Body of pancreas (tissue), 4 donors: ENCODE data around the gene HOXA6. TPM values are rescaled to one million over a fixed set of nuclear protein-coding genes. Genes with fewer than 3 reads are reported as not detected.

ENCODE experiments used
- ATAC-seq: fragments of 150-250 bp; one replicate; pipeline ENCODE4 v1.9.1; 2016
- DNase-seq, 4 donors: peaks; one replicate each; pipeline ENCODE4 v3.0.0-alpha.2; 2019
- H3K27ac ChIP-seq, 4 donors: fragments of 200-600 bp; sonication (generic); 1 replicate in 3 of 4; 2 replicates in 1 of 4; pipeline versions ENCODE4 v1.5.1 to v1.6.1; 2016 to 2019; ENCODE audit warnings: mild to moderate bottlenecking in 1 of 4, mixed read lengths in 1 of 4, moderate library complexity in 1 of 4
- H3K27me3 ChIP-seq, 2 donors: fragments of 200-600 bp; sonication (generic); one replicate each; pipeline ENCODE4 v1.6.0; 2016; ENCODE audit warnings: mild to moderate bottlenecking in 1 of 2
- H3K36me3 ChIP-seq, 2 donors: fragments of 200-600 bp; sonication (generic); replicated peaks in 1 of 2; 2 replicates each; pipeline ENCODE4 v1.5.1; 2016; ENCODE audit warnings: low read depth in 2 of 2; ENCODE audit not compliant: insufficient read depth in 1 of 2
- H3K4me1 ChIP-seq: fragments of 200-600 bp; sonication (generic); one replicate; pipeline ENCODE4 v1.6.0; 2016
- H3K4me3 ChIP-seq, 2 donors: fragments of 200-600 bp; sonication (generic); 1 replicate in 1 of 2; 2 replicates in 1 of 2; pipeline ENCODE4 v1.5.1; 2016 to 2019
- H3K9me3 ChIP-seq, 3 donors: fragments of 200-600 bp; sonication (generic); 1 replicate in 2 of 3; 2 replicates in 1 of 3; pipeline ENCODE4 v1.5.1; 2016
- CTCF ChIP-seq, 7 experiments: fragments of 450-650 bp in 4 of 7; fragments of 200-600 bp in 3 of 7; sonication (generic) in 3 of 7; IDR thresholded peaks; one replicate each; pipeline ENCODE4 v1.5.1; 2016 to 2019; ENCODE audit warnings: antibody characterized with exemption in 7 of 7
- POLR2A ChIP-seq, 3 donors: fragments of 450-650 bp; IDR thresholded peaks; one replicate each; pipeline ENCODE4 v1.6.1; 2016; ENCODE audit warnings: antibody characterized with exemption in 3 of 3, mild to moderate bottlenecking in 2 of 3
- WGBS, 2 donors: methylation state at CpG; one replicate each; pipeline ENCODE4 v1.1.5; 2017; 5-methylcytosine and 5-hydroxymethylcytosine counted together
- intact Hi-C: fragments of 100-400 bp; cut with DNase I; formaldehyde crosslinking; loops from one replicate; pipeline ENCODE4 v1.15.1; 2023
- total RNA-seq, 2 donors: library from RNA; depleted of rRNA; stranded (reverse); fragments of >200 nt; gene quantifications; one replicate each; pipeline ENCODE4 v1.1.0, GENCODE V29; 2016

The HOXA6 gene
- total RNA-seq, 2 donors from 2014 or later = not detected

DNA sequence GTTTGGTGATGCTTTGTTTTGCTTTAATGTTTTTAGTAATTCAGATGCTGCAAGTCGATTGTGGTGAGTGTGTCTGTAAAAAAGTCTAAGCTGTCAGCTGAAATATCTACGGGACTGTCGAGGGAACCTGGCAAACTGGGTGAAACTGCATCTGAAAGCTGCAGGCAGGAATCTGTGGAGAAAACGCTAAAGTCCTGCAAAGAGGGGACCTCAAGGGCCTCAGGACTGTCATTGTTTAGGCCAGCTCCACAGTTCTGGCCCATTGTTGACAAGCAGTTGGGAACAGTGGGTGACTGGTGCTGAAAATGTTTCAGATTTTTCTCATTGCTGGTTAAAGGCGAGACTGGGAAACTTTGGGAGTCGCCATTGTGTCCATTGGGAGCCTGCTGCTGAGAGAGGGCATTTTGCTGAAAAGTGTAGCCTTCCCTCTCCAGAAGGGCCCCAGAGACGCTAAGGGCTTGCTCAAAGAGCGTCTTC is 46.8 kb downstream of the HOXA6 start:
- 23 to 24% methylated on average over 8 of the region's 8 CpGs for WGBS, 2 donors
- ATAC-seq (no peak), DNase-seq (no peak)
- peaks cover 28% of the 10 kb centered on the region for H3K4me1 ChIP-seq
- intact Hi-C loops = no loop called here
- TF ChIP-seq POLR2A (IDR thresholded peaks at IDR 0.05) = no peak
- TF ChIP-seq CTCF (IDR thresholded peaks at IDR 0.05) = no peak
- no peak overlapping the region for H3K4me3 ChIP-seq
- H3K27me3 ChIP-seq = peaks cover 9 to 74% of the 10 kb centered on the region in 2 donors
- no peaks in the 10 kb centered on the region for H3K9me3 ChIP-seq
- no peaks in the 10 kb centered on the region for H3K36me3 ChIP-seq
- peak overlapping the region in 1 of 4 donors; percentile 45 for H3K27ac ChIP-seq

GRCh38 chr7:27099453-27100370 is 47.9 kb downstream of the HOXA6 start:
- no peaks in the 10 kb centered on the region for H3K9me3 ChIP-seq
- no peak for DNase-seq
- 17 to 28% methylated on average over 8 of the region's 8 CpGs for WGBS, 2 donors
- H3K4me1 ChIP-seq = peaks cover 28% of the 10 kb centered on the region
- TF ChIP-seq POLR2A (IDR thresholded peaks at IDR 0.05) (no peak), CTCF (IDR thresholded peaks at IDR 0.05) (no peak)
- no peak overlapping the region for H3K27ac ChIP-seq
- H3K36me3 ChIP-seq = no peaks in the 10 kb centered on the region
- H3K27me3 ChIP-seq = peaks cover 9 to 76% of the 10 kb centered on the region in 2 donors
- ATAC-seq = no peak
- H3K4me3 ChIP-seq = no peak overlapping the region
- intact Hi-C loops = no loop called here

DNA sequence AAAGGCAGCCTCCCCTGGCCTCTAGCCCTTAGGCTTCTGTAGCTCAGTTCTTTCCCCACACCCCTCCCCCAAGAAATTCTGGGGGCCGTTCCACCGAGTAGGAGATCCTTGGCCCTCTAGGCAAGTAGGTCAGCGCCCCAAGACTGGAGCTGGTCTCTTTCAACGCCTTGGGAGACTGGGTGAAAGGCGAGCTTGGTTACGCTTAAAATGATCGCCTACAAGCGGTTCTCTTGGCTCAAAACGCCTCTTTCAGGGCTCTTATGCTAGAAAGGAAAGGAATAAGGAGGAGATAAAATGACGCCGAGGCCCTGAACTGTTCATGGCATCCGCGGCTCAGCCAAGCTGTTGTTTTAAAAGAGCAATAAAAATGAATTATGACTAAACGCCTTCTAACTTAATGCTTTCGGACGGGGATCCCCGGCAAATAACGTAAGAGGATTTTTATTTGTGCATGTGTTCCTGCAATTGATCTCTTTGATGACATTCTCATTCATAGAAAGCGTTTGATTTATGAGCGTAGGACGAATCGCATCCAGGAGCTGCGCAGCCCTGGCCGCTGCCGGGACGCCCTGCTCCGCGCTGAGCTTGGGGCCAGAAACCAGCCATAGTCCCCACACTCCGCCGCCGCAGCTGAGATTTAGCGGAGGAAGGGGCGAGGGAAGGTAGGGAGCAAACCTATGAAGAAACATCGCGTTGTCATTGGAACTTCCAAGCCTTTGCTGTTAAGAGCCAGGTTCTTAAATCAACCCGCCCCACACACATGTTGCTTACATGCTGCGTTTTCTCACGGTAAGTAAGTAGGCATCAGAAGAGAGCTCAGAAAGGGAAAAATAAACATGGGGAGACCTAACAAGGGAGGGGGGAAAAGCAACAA is 48.8 kb downstream of the HOXA6 start:
- Histone ChIP-seq H3K4me1 (peaks cover 27% of the 10 kb centered on the region), H3K4me3 (no peak overlapping the region), H3K36me3 (no peaks in the 10 kb centered on the region), H3K27me3 (peaks cover 9 to 71% of the 10 kb centered on the region in 2 donors), H3K27ac (peak overlapping the region in 3 of 4 donors; percentile 18 to 33 (median 31)), H3K9me3 (no peaks in the 10 kb centered on the region)
- ATAC-seq (no peak), DNase-seq (peak in 1 of 4 donors; percentile 13)
- no peak for TF ChIP-seq CTCF (IDR thresholded peaks at IDR 0.05)
- no peak for TF ChIP-seq POLR2A (IDR thresholded peaks at IDR 0.05)
- WGBS, 2 donors = 10 to 11% methylated on average over 31 to 38 of the region's 38 CpGs
- intact Hi-C loops = no loop called here

DNA sequence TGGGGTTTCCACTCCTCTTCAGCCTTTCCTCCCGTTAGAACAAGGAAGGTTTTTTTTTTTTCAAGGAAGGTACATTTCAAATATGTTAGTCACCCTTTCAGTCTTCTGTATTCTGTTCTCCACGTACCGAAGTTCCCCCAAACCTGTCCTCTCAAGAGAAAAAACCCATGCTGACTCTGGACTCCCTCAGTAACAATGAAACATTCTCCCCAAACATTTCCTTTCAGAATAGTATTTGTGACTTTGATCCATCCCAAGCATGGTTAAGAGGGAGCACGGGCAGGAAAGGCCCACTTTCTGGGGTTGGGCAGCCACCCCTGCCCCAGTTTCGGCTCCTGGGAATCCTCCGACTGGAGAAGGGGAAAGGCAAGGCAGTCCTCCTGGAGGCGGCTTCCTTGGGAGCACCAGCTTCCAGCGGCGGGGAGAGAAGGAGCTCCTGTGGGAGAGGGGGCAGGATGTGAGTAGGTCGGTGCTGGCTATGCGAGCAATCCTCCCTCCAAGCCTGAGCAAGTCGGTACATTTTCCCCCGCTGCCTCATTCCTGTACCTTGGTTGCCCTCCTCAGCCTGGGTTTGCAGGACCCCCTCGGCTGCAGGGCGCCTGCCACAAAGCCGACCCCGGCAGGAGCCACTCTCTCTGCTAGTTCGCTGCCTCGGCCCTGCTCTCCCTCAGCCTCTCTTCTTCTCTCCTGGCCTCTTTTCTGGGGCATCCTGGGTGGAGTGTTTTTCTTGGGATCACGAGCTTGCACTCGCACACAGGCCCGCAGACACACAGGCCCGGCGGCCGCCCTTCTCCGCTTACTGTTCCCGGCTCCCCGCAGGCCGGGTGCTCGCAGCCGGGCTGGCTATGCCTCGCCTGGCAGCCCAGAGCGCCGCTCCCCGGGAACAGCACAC is 49.6 kb downstream of the HOXA6 start:
- H3K36me3 ChIP-seq = no peaks in the 10 kb centered on the region
- no peak overlapping the region for H3K4me3 ChIP-seq
- peaks cover 22% of the 10 kb centered on the region for H3K4me1 ChIP-seq
- peaks cover 9 to 64% of the 10 kb centered on the region in 2 donors for H3K27me3 ChIP-seq
- H3K9me3 ChIP-seq = no peaks in the 10 kb centered on the region
- ATAC-seq (no peak), DNase-seq (no peak)
- peak overlapping the region in 3 of 4 donors; percentile 18 to 33 (median 31) for H3K27ac ChIP-seq
- intact Hi-C loops = no loop called here
- WGBS, 2 donors = 10 to 11% methylated on average over 35 of the region's 35 CpGs
- TF ChIP-seq POLR2A (IDR thresholded peaks at IDR 0.05) (no peak), CTCF (IDR thresholded peaks at IDR 0.05) (no peak)
